Measurements from ENCODE around the gene ZBTB5. TPM values are rescaled to one million over a fixed set of nuclear protein-coding genes. Genes with fewer than 3 reads are reported as not detected.

Gene ZBTB5
- total and polyA plus RNA-seq, 2 of the 13 experiments (the other 11 are each of a cell fraction or from before 2014, with no cell fraction given): 12.5 to 20.5 TPM

GRCh38 chr9:37437621-37438020 lies 27.6 kb downstream of the ZBTB5 start:
- Histone ChIP-seq H3K36me3 (replicated peaks in 1 of 2; ENCODE audit: control insufficient read depth in 1 of 2, insufficient read depth in 2 of 2, low read length in 2 of 2) (peaks cover 25 to 69% of the 10 kb centered on the region in 2 experiments; a peak in 4 of 5 replicates), H4K20me1 (ENCODE audit: insufficient read depth, low read length) (no peaks in the 10 kb centered on the region), H2AFZ (ENCODE audit: low read length) (no peak overlapping the region), H3K4me2 (ENCODE audit: low read depth, low read length) (no peak overlapping the region), H3K27ac (ENCODE audit: extremely low read length, insufficient read depth, low read length) (no peak overlapping the region), H3K4me1 (ENCODE audit: insufficient read depth, low read length) (peaks cover 15% of the 10 kb centered on the region; the same call in 1 of the 2 replicates), H3K4me3 (replicated peaks in 1 of 3; ENCODE audit: insufficient read depth in 1 of 3, low read depth in 2 of 3, low read length in 3 of 3) (no peak overlapping the region), H3K9me3 (ENCODE audit: low read length) (no peaks in the 10 kb centered on the region), H3K27me3 (ENCODE audit: control insufficient read depth in 1 of 2, insufficient read depth in 2 of 2, low read length in 2 of 2) (no peaks in the 10 kb centered on the region), H3K9ac (ENCODE audit: insufficient read depth, low read depth, low read length) (no peak overlapping the region), H3K79me2 (ENCODE audit: insufficient read depth, low read length) (peaks cover 2% of the 10 kb centered on the region)
- TF ChIP-seq ZNF773 (CRISPR knock-in tag; IDR thresholded peaks at IDR 0.05; ENCODE audit: borderline replicate concordance) (no peak), LRRFIP1 (CRISPR knock-in tag; conservative IDR thresholded peaks at IDR 0.05) (no peak), ZFX (CRISPR knock-in tag; IDR thresholded peaks at IDR 0.05; ENCODE audit: low read depth) (no peak), MLLT10 (CRISPR knock-in tag; IDR thresholded peaks at IDR 0.05) (no peak)
- no peak for DNase-seq (ENCODE audit: low spot score)
- FAIRE-seq: no peak
- ChIA-PET POLR2A (no interaction called here), CTCF (ENCODE audit: low intra/inter-chr PET ratio, low total read pairs) (no interaction called here)
- WGBS (ENCODE audit: low lambda C conversion rate): 94% methylated on average over 4 of the region's 4 CpGs
- in situ Hi-C loops (cut with HindIII; ENCODE audit: extremely low pct_ligation_motif_present, low pct_unique_long_range_greater_than_20kb): no loop called here
- no TSS peak for BruUV-seq (replicated peaks)
- intact Hi-C loops (cut with micrococcal nuclease; ENCODE audit: unreplicated experiment): no loop called here
- ATAC-seq: no peak

GRCh38 chr9:37437010-37437409 lies 28.2 kb downstream of the ZBTB5 start:
- ChIA-PET POLR2A (no interaction called here), CTCF (ENCODE audit: low intra/inter-chr PET ratio, low total read pairs) (no interaction called here)
- Histone ChIP-seq H3K27ac (ENCODE audit: extremely low read length, insufficient read depth, low read length) (no peak overlapping the region), H4K20me1 (ENCODE audit: insufficient read depth, low read length) (no peaks in the 10 kb centered on the region), H3K4me2 (ENCODE audit: low read depth, low read length) (no peak overlapping the region), H3K4me3 (replicated peaks in 1 of 3; ENCODE audit: insufficient read depth in 1 of 3, low read depth in 2 of 3, low read length in 3 of 3) (no peak overlapping the region), H3K9ac (ENCODE audit: insufficient read depth, low read depth, low read length) (no peak overlapping the region), H3K27me3 (ENCODE audit: control insufficient read depth in 1 of 2, insufficient read depth in 2 of 2, low read length in 2 of 2) (no peaks in the 10 kb centered on the region), H3K9me3 (ENCODE audit: low read length) (no peaks in the 10 kb centered on the region), H3K79me2 (ENCODE audit: insufficient read depth, low read length) (peaks cover 2% of the 10 kb centered on the region), H2AFZ (ENCODE audit: low read length) (no peak overlapping the region), H3K36me3 (replicated peaks in 1 of 2; ENCODE audit: control insufficient read depth in 1 of 2, insufficient read depth in 2 of 2, low read length in 2 of 2) (peaks cover 22 to 67% of the 10 kb centered on the region in 2 experiments; a peak in 4 of 5 replicates), H3K4me1 (ENCODE audit: insufficient read depth, low read length) (peaks cover 15% of the 10 kb centered on the region; the same call in 1 of the 2 replicates)
- in situ Hi-C loops (cut with HindIII; ENCODE audit: extremely low pct_ligation_motif_present, low pct_unique_long_range_greater_than_20kb) (no loop called here), intact Hi-C loops (cut with micrococcal nuclease; ENCODE audit: unreplicated experiment) (no loop called here)
- TF ChIP-seq ZNF121 (CRISPR knock-in tag; IDR thresholded peaks at IDR 0.05): peak; percentile 84
- no peak for TF ChIP-seq FOSL1 (CRISPR knock-in tag; IDR thresholded peaks at IDR 0.05; ENCODE audit: borderline replicate concordance)
- ATAC-seq (no peak), FAIRE-seq (no peak), DNase-seq (ENCODE audit: low spot score) (no peak)
- no TSS peak for BruUV-seq (replicated peaks)
- 95% methylated on average over 6 of the region's 6 CpGs for WGBS (ENCODE audit: low lambda C conversion rate)

All from HepG2 (cell line).